Measurements from ENCODE around the gene MEX3D. TPM values are rescaled to one million over a fixed set of nuclear protein-coding genes. Genes with fewer than 3 reads are reported as not detected.

Gene MEX3D
- total and polyA plus RNA-seq, 4 donors = 0.92 to 9.1 (median 5.2) TPM

GRCh38 chr19:1511318-1512317 lies 56.5 kb downstream of the MEX3D start:
- DNase-seq (ENCODE audit: low spot score) = no peak
- 57% methylated on average over 22 of the region's 22 CpGs for WGBS
- H3K27me3 ChIP-seq (ENCODE audit: control insufficient read depth in 4 of 4, insufficient read depth in 4 of 4, low read length in 3 of 4) = peaks cover 0 to 3% (median 0%) of the 10 kb centered on the region in 4 donors

GRCh38 chr19:1510807-1511206 lies 57.3 kb downstream of the MEX3D start:
- H3K9me3 ChIP-seq (ENCODE audit: control insufficient read depth in 4 of 4, low read length in 3 of 4) = no peaks in the 10 kb centered on the region
- no peaks in the 10 kb centered on the region for H3K36me3 ChIP-seq (ENCODE audit: control insufficient read depth in 4 of 4, insufficient read depth in 3 of 4, low read depth in 1 of 4, low read length in 3 of 4)
- H3K4me1 ChIP-seq (ENCODE audit: control insufficient read depth in 4 of 4, insufficient read depth in 4 of 4, low read length in 3 of 4) = peaks cover 3 to 25% (median 15%) of the 10 kb centered on the region in 4 donors
- H3K4me3 ChIP-seq (ENCODE audit: low read depth in 1 of 3, low read length in 3 of 3) = no peak overlapping the region
- peaks cover 0 to 3% (median 0%) of the 10 kb centered on the region in 4 donors for H3K27me3 ChIP-seq (ENCODE audit: control insufficient read depth in 4 of 4, insufficient read depth in 4 of 4, low read length in 3 of 4)
- TF ChIP-seq CTCF (IDR thresholded peaks at IDR 0.05; ENCODE audit: low read depth, low read length, missing input control) (no peak), RXRA (IDR thresholded peaks at IDR 0.05) (no peak), MAX (IDR thresholded peaks at IDR 0.05) (no peak), NR2F2 (IDR thresholded peaks at IDR 0.05) (no peak), SP1 (IDR thresholded peaks at IDR 0.05) (no peak), YY1 (IDR thresholded peaks at IDR 0.05) (no peak), GABPA (IDR thresholded peaks at IDR 0.05 in 1 of 2, conservative IDR thresholded peaks at IDR 0.05 in 1 of 2) (no peak), HNF4A (conservative IDR thresholded peaks at IDR 0.05) (no peak), RAD21 (IDR thresholded peaks at IDR 0.05) (no peak), FOXA1 (IDR thresholded peaks at IDR 0.05) (no peak), HNF4G (IDR thresholded peaks at IDR 0.05) (no peak), ATF3 (IDR thresholded peaks at IDR 0.05) (no peak)
- H3K9ac ChIP-seq (ENCODE audit: low read depth in 1 of 2, low read length in 2 of 2) = no peak overlapping the region
- 41% methylated on average over 9 of the region's 9 CpGs for WGBS
- DNase-seq (ENCODE audit: low spot score) = no peak
- no peak overlapping the region for H3K27ac ChIP-seq (ENCODE audit: low read depth in 1 of 2, low read length in 2 of 2)

More at GRCh38 chr19:1511318-1512317, 56.5 kb downstream of the MEX3D start:
- Histone ChIP-seq H3K4me3 (ENCODE audit: low read depth in 1 of 3, low read length in 3 of 3) (no peak overlapping the region), H3K36me3 (ENCODE audit: control insufficient read depth in 4 of 4, insufficient read depth in 3 of 4, low read depth in 1 of 4, low read length in 3 of 4) (no peaks in the 10 kb centered on the region), H3K4me1 (ENCODE audit: control insufficient read depth in 4 of 4, insufficient read depth in 4 of 4, low read length in 3 of 4) (peaks cover 3 to 25% (median 15%) of the 10 kb centered on the region in 4 donors), H3K9me3 (ENCODE audit: control insufficient read depth in 4 of 4, low read length in 3 of 4) (no peaks in the 10 kb centered on the region), H3K27ac (ENCODE audit: low read depth in 1 of 2, low read length in 2 of 2) (no peak overlapping the region), H3K9ac (ENCODE audit: low read depth in 1 of 2, low read length in 2 of 2) (no peak overlapping the region)
- TF ChIP-seq REST (IDR thresholded peaks at IDR 0.05) = no peak
- no peak for TF ChIP-seq EGR1 (IDR thresholded peaks at IDR 0.05; ENCODE audit: low read depth in 2 of 2)
- no peak for TF ChIP-seq FOXA2 (IDR thresholded peaks at IDR 0.05)
- TF ChIP-seq NR2F2 (IDR thresholded peaks at IDR 0.05) = no peak
- TF ChIP-seq RXRA (IDR thresholded peaks at IDR 0.05) = no peak
- no peak for TF ChIP-seq ZBTB33 (IDR thresholded peaks at IDR 0.05)
- no peak for TF ChIP-seq FOXA1 (IDR thresholded peaks at IDR 0.05)
- no peak for TF ChIP-seq HNF4G (IDR thresholded peaks at IDR 0.05)
- no peak for TF ChIP-seq JUND (IDR thresholded peaks at IDR 0.05)
- TF ChIP-seq SP1 (IDR thresholded peaks at IDR 0.05) = no peak
- TF ChIP-seq YY1 (IDR thresholded peaks at IDR 0.05) = no peak
- no peak for TF ChIP-seq GABPA (IDR thresholded peaks at IDR 0.05 in 1 of 2, conservative IDR thresholded peaks at IDR 0.05 in 1 of 2)
- no peak for TF ChIP-seq TAF1 (conservative IDR thresholded peaks at IDR 0.05)
